NB4 (cell line): ENCODE measurements around the gene BTBD16.

Experiments used
- POLR2A ChIP-seq: IDR thresholded peaks from 2 replicates; pipeline ENCODE4 v1.6.1; 2011; ENCODE audit warnings: mild to moderate bottlenecking; ENCODE audit not compliant: insufficient read length; ENCODE audit errors: extremely low read depth
- TF ChIP-seq, protein P1 (sequence below): IDR thresholded peaks from one replicate; pipeline ENCODE4 v1.5.1; 2012; ENCODE audit warnings: low read depth, low read length

DNA sequence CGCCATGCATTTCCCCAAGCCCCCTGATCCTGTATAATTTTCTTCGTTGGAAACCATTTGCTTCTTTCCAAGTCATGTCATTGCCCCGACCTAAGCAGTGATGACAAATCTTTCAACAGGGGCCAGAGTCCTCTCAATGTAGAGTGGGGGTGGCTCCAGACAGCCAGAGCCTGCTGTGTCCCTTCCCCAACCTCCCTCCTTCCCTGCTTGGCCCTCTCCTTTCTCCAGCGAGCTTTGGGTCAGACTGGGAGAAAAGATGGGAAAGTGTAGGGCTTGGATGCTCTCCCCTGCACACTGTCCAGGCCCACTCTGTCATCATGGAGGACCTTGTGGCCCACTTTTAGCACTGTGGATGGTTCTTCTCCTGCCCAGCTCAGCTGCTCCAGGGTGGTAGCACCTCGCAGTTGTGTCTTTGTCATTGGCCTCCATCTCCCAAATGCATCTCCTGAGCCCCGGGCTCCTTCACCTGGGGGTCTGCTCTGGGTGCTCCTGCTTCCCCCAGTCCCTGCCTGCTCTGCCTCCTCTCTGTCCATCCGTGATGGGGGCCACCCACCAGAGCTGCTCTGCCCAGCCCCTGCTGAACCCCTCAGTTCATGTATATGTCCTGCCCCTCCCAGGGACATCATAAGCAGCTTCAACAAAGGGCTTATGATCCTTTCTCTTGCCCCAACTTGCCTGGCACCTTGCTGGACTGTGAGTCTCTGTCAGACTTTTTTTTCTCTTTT is 37.5 kb downstream of the BTBD16 start:
- TF ChIP-seq, protein P1, sequence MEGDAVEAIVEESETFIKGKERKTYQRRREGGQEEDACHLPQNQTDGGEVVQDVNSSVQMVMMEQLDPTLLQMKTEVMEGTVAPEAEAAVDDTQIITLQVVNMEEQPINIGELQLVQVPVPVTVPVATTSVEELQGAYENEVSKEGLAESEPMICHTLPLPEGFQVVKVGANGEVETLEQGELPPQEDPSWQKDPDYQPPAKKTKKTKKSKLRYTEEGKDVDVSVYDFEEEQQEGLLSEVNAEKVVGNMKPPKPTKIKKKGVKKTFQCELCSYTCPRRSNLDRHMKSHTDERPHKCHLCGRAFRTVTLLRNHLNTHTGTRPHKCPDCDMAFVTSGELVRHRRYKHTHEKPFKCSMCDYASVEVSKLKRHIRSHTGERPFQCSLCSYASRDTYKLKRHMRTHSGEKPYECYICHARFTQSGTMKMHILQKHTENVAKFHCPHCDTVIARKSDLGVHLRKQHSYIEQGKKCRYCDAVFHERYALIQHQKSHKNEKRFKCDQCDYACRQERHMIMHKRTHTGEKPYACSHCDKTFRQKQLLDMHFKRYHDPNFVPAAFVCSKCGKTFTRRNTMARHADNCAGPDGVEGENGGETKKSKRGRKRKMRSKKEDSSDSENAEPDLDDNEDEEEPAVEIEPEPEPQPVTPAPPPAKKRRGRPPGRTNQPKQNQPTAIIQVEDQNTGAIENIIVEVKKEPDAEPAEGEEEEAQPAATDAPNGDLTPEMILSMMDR = no peak
- no peak for TF ChIP-seq POLR2A
